HCT116 (cell line): Measurements from ENCODE around the gene ADAP2. TPM values are rescaled to one million over a fixed set of nuclear protein-coding genes. Genes with fewer than 3 reads are reported as not detected.

Experiments
- ATAC-seq: fragments of 200-7000 bp; cut with Tn5 transposase; 2 replicates; pipeline ENCODE4 v1.9.1; 2020; ENCODE audit warnings: mild to moderate bottlenecking, moderate library complexity
- BruUV-seq: library from RNA; stranded (reverse); fragments of 400-500 nt; replicated peaks from 2 replicates; lab custom pipeline; 2021; lab: Mats Ljungman, UMichigan
- CTCF ChIA-PET: fragments of 300-600 bp; sonication (Branson Sonifier 250); formaldehyde crosslinking; loops from one replicate; lab custom pipeline; 2021; ENCODE audit warnings: antibody characterized with exemption; lab: Charles Lee
- POLR2A ChIA-PET: fragments of 300-600, 350-600 bp; sonication (Branson Sonifier 250); formaldehyde crosslinking; loops from one replicate; lab custom pipeline; 2021; ENCODE audit warnings: antibody characterized with exemption; lab: Charles Lee
- RAD21 ChIA-PET, 2 experiments: fragments of 300-600 bp; sonication (Branson Sonifier 250); formaldehyde crosslinking; loops; one replicate each; lab custom pipeline; 2023; ENCODE audit warnings: low total read pairs in 2 of 2; ENCODE audit not compliant: uncharacterized antibody in 2 of 2, unreplicated experiment in 2 of 2, low non-redundant PET in 1 of 2; lab: Charles Lee
- DNase-seq: peaks from one replicate; pipeline ENCODE4 v3.0.0-alpha.2; 2010; ENCODE audit warnings: low read depth, low spot score
- H2AFZ ChIP-seq: fragments of 200-600 bp; shearing (Covaris generic), sonication (generic); 2 replicates; pipeline ENCODE4 v1.6.1; 2017; ENCODE audit warnings: low read depth, mixed run types, mixed read lengths, antibody characterized with exemption, low read length; ENCODE audit not compliant: poor library complexity, severe bottlenecking
- H3K27ac ChIP-seq: 2 replicates; pipeline ENCODE4 v1.5.1; 2012; ENCODE audit warnings: low read depth, low read length
- H3K27me3 ChIP-seq: fragments of 200-600 bp; sonication (generic); 2 replicates; pipeline ENCODE4 v1.6.1; 2016; ENCODE audit warnings: mixed run types, low read length, mixed read lengths; ENCODE audit not compliant: insufficient read depth
- H3K36me3 ChIP-seq, 2 experiments: fragments of 200-500 bp in 1 of 2; fragments of 200-600 bp in 1 of 2; sonication (Bioruptor generic) in 1 of 2; sonication (generic) in 1 of 2; 2 replicates each; pipeline versions ENCODE4 v1.5.1 to v1.6.1; 2014 to 2016; ENCODE audit warnings: low read length in 2 of 2, inconsistent platforms in 1 of 2, mixed read lengths in 1 of 2, mixed run types in 1 of 2; ENCODE audit not compliant: insufficient read depth in 2 of 2, control insufficient read depth in 1 of 2
- H3K4me1 ChIP-seq, 2 experiments: fragments of 200-600 bp in 1 of 2; sonication (generic) in 1 of 2; 2 replicates each; pipeline versions ENCODE4 v1.5.1 to v1.6.1; 2012 to 2017; ENCODE audit warnings: low read length in 2 of 2, inconsistent platforms in 1 of 2, mild to moderate bottlenecking in 1 of 2, mixed read lengths in 1 of 2, mixed run types in 1 of 2, moderate library complexity in 1 of 2; ENCODE audit not compliant: insufficient read depth in 2 of 2, control insufficient read depth in 1 of 2
- H3K4me2 ChIP-seq: fragments of 200-600 bp; sonication (generic); 2 replicates; pipeline ENCODE4 v1.6.1; 2017; ENCODE audit warnings: mixed run types, low read length, mixed read lengths
- H3K4me3 ChIP-seq, 2 experiments: fragments of 200-600 bp in 1 of 2; sonication (generic) in 1 of 2; replicated peaks in 1 of 2; 2 replicates each; pipeline ENCODE4 v1.5.1; 2011 to 2016; ENCODE audit warnings: low read length in 2 of 2, control low read depth in 1 of 2, low read depth in 1 of 2, mild to moderate bottlenecking in 1 of 2, mixed read lengths in 1 of 2, mixed run types in 1 of 2
- H3K79me2 ChIP-seq: fragments of 200-600 bp; sonication (generic); 2 replicates; pipeline ENCODE4 v1.6.1; 2017; ENCODE audit warnings: mild to moderate bottlenecking, mixed run types, low read length, moderate library complexity, mixed read lengths; ENCODE audit not compliant: insufficient read depth
- H3K9ac ChIP-seq: fragments of 200-600 bp; sonication (generic); 2 replicates; pipeline ENCODE4 v1.6.1; 2016; ENCODE audit warnings: low read length, mixed read lengths
- H3K9me2 ChIP-seq: fragments of 200-600 bp; sonication (generic), shearing (Covaris generic); 2 replicates; pipeline ENCODE4 v1.6.1; 2017; ENCODE audit warnings: mixed run types, mild to moderate bottlenecking, moderate library complexity; ENCODE audit not compliant: insufficient read depth
- H3K9me3 ChIP-seq, 2 experiments: fragments of 200-500 bp in 1 of 2; fragments of 200-600 bp in 1 of 2; sonication (Bioruptor generic) in 1 of 2; sonication (generic) in 1 of 2; 2 replicates each; pipeline ENCODE4 v1.6.1; 2014 to 2017; ENCODE audit warnings: low read length in 2 of 2, mixed read lengths in 2 of 2, inconsistent platforms in 1 of 2, low read depth in 1 of 2, mild to moderate bottlenecking in 1 of 2, mixed run types in 1 of 2, moderate library complexity in 1 of 2; ENCODE audit not compliant: control insufficient read depth in 1 of 2, insufficient read depth in 1 of 2
- H4K20me1 ChIP-seq: fragments of 200-600 bp; sonication (generic), shearing (Covaris generic); 2 replicates; pipeline ENCODE4 v1.6.1; 2017; ENCODE audit warnings: mixed run types, mild to moderate bottlenecking, moderate library complexity; ENCODE audit not compliant: insufficient read depth
- CBX3 ChIP-seq: IDR thresholded peaks from 2 replicates; pipeline ENCODE4 v1.6.1; 2012; ENCODE audit warnings: low read depth
- CEBPB ChIP-seq: IDR thresholded peaks from 2 replicates; pipeline ENCODE4 v1.6.1; 2012; ENCODE audit warnings: low read depth
- ELF1 ChIP-seq: IDR thresholded peaks from 2 replicates; pipeline ENCODE4 v1.6.1; 2012; ENCODE audit warnings: low read depth, borderline replicate concordance
- FOSL1 ChIP-seq: IDR thresholded peaks from 2 replicates; pipeline ENCODE4 v1.6.1; 2012; ENCODE audit warnings: low read depth
- JUND ChIP-seq: IDR thresholded peaks from 2 replicates; pipeline ENCODE4 v1.6.1; 2012
- SIN3A ChIP-seq: IDR thresholded peaks from 2 replicates; pipeline ENCODE4 v1.6.1; 2012; ENCODE audit warnings: low read depth
- YY1 ChIP-seq: IDR thresholded peaks from 2 replicates; pipeline ENCODE4 v1.6.1; 2011; ENCODE audit warnings: low read length, low read depth, moderate library complexity, mild to moderate bottlenecking; ENCODE audit not compliant: insufficient replicate concordance; ENCODE audit errors: extremely low read depth
- intact Hi-C: fragments of 100-400 bp; cut with micrococcal nuclease; formaldehyde crosslinking; loops from 2 replicates; pipeline ENCODE4 v1.10.0; 2022
- total RNA-seq: library from RNA; stranded (reverse); gene quantifications from one replicate; pipeline ENCODE4 v1.2.1, GENCODE V29; 2021; ENCODE audit not compliant: unreplicated experiment
- TF ChIP-seq, protein P1 (sequence below): IDR thresholded peaks from 2 replicates; pipeline ENCODE4 v1.6.1; 2012
- TF ChIP-seq, protein P2 (sequence below), 3 experiments: fragments of 200-600 bp in 1 of 3; sonication (generic) in 1 of 3; IDR thresholded peaks in 2 of 3; conservative IDR thresholded peaks in 1 of 3; 2 replicates each; pipeline ENCODE4 v1.5.1; 2012 to 2017; ENCODE audit warnings: low read depth in 2 of 3, low read length in 2 of 3, antibody characterized with exemption in 1 of 3, borderline replicate concordance in 1 of 3, control low read depth in 1 of 3, mild to moderate bottlenecking in 1 of 3, mixed read lengths in 1 of 3, mixed run types in 1 of 3, moderate library complexity in 1 of 3; ENCODE audit not compliant: insufficient read depth in 1 of 3
- TF ChIP-seq, protein P3 (sequence below): IDR thresholded peaks from 2 replicates; pipeline ENCODE4 v1.6.1; 2012

Gene ADAP2
- total RNA-seq, 1 experiment from 2014 or later, result 17.2 TPM

DNA sequence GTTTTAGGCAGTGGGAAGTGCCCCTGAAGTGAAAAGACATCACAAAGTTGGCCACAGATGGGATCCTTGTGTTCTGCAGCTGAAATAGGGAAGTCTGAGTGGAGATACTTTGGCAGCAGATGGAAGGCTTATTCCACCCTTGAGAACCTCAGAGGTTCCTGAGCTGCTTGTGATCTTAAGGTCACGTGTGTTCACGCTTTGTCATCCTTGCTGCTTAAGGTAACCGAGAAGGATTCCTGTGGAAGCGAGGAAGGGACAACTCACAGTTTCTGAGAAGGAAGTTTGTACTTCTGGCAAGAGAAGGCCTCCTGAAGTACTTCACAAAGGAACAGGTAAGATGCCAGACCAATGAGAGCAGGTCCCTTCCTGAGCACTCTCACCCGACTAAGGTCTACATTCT is 12.2 kb downstream of the ADAP2 start:
- Histone ChIP-seq H3K27ac (no peak overlapping the region), H3K4me1 (no peaks in the 10 kb centered on the region), H2AFZ (no peak overlapping the region), H3K79me2 (no peaks in the 10 kb centered on the region), H3K27me3 (no peaks in the 10 kb centered on the region), H4K20me1 (no peaks in the 10 kb centered on the region)
- no peak for ATAC-seq
- intact Hi-C loops, result no loop called here
- no peak for TF ChIP-seq FOSL1
- TF ChIP-seq JUND, result no peak
- TF ChIP-seq SIN3A, result no peak
- TF ChIP-seq, protein P1, sequence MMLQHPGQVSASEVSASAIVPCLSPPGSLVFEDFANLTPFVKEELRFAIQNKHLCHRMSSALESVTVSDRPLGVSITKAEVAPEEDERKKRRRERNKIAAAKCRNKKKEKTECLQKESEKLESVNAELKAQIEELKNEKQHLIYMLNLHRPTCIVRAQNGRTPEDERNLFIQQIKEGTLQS, result no peak
- TF ChIP-seq, protein P2, sequence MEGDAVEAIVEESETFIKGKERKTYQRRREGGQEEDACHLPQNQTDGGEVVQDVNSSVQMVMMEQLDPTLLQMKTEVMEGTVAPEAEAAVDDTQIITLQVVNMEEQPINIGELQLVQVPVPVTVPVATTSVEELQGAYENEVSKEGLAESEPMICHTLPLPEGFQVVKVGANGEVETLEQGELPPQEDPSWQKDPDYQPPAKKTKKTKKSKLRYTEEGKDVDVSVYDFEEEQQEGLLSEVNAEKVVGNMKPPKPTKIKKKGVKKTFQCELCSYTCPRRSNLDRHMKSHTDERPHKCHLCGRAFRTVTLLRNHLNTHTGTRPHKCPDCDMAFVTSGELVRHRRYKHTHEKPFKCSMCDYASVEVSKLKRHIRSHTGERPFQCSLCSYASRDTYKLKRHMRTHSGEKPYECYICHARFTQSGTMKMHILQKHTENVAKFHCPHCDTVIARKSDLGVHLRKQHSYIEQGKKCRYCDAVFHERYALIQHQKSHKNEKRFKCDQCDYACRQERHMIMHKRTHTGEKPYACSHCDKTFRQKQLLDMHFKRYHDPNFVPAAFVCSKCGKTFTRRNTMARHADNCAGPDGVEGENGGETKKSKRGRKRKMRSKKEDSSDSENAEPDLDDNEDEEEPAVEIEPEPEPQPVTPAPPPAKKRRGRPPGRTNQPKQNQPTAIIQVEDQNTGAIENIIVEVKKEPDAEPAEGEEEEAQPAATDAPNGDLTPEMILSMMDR (IDR thresholded peaks at IDR 0.05 in 2 of 3, conservative IDR thresholded peaks at IDR 0.05 in 1 of 3; ENCODE audit: borderline replicate concordance in 1 of 3, insufficient read depth in 1 of 3, low read depth in 2 of 3, low read length in 2 of 3), result no peak
- TF ChIP-seq CEBPB, result no peak
- TF ChIP-seq, protein P3, sequence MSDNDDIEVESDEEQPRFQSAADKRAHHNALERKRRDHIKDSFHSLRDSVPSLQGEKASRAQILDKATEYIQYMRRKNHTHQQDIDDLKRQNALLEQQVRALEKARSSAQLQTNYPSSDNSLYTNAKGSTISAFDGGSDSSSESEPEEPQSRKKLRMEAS, result no peak
- TF ChIP-seq CBX3, result no peak
- no peak for TF ChIP-seq YY1
- no peak for TF ChIP-seq ELF1
- TF ChIP-seq, all 23 proteins: peak for 0
- POLR2A ChIA-PET, result no interaction called here
- RAD21 ChIA-PET, result no interaction called here
- DNase-seq, result no peak
- H3K9me2 ChIP-seq, result no peaks in the 10 kb centered on the region
- H3K36me3 ChIP-seq, result peaks cover 5 to 8% of the 10 kb centered on the region in 2 experiments; a peak in 2 of 4 replicates
- H3K9me3 ChIP-seq, result no peaks in the 10 kb centered on the region
- CTCF ChIA-PET, result no interaction called here
- no peak overlapping the region for H3K4me3 ChIP-seq
- no peak overlapping the region for H3K4me2 ChIP-seq
- H3K9ac ChIP-seq, result no peak overlapping the region
- BruUV-seq, result no TSS peak
